Neural progenitor cell (in vitro differentiated cells): ENCODE data around the gene DEGS2. TPM values are rescaled to one million over a fixed set of nuclear protein-coding genes. Genes with fewer than 3 reads are reported as not detected.

Source experiments
- DNase-seq: peaks from one replicate; pipeline ENCODE4 v3.0.0-alpha.2; 2016; ENCODE audit warnings: low spot score
- H2AFZ ChIP-seq: fragments of 200-600 bp; sonication (generic); replicated peaks from 2 replicates; pipeline ENCODE4 v1.6.1; 2016; ENCODE audit warnings: antibody characterized with exemption
- H3F3A ChIP-seq: fragments of 200-600 bp; sonication (generic); 2 replicates; pipeline ENCODE4 v1.6.1; 2016; ENCODE audit warnings: antibody characterized with exemption, low read depth
- H3K27ac ChIP-seq: fragments of 200-600 bp; sonication (generic); 2 replicates; pipeline ENCODE4 v1.5.1; 2016; ENCODE audit warnings: mild to moderate bottlenecking
- H3K27me3 ChIP-seq: fragments of 200-600 bp; sonication (generic); 2 replicates; pipeline ENCODE4 v1.6.1; 2016; ENCODE audit warnings: mild to moderate bottlenecking, moderate library complexity
- H3K36me3 ChIP-seq: fragments of 200-600 bp; sonication (generic); 2 replicates; pipeline ENCODE4 v1.5.1; 2016
- H3K4me1 ChIP-seq: fragments of 200-600 bp; sonication (generic); 2 replicates; pipeline ENCODE4 v1.6.1; 2016; ENCODE audit warnings: mixed run types
- H3K4me2 ChIP-seq: fragments of 200-600 bp; sonication (generic); 2 replicates; pipeline ENCODE4 v1.6.1; 2016
- H3K4me3 ChIP-seq: fragments of 200-600 bp; sonication (generic); 2 replicates; pipeline ENCODE4 v1.5.1; 2016
- H3K79me2 ChIP-seq: fragments of 200-600 bp; sonication (generic); 2 replicates; pipeline ENCODE4 v1.6.1; 2016; ENCODE audit warnings: low read depth
- H3K9ac ChIP-seq: fragments of 200-600 bp; sonication (generic); 2 replicates; pipeline ENCODE4 v1.6.1; 2016
- H3K9me3 ChIP-seq: fragments of 200-600 bp; sonication (generic); 2 replicates; pipeline ENCODE4 v1.5.1; 2016; ENCODE audit warnings: low read depth
- H4K20me1 ChIP-seq: fragments of 200-600 bp; sonication (generic); 2 replicates; pipeline ENCODE4 v1.6.1; 2016; ENCODE audit warnings: low read depth
- H3K27ac Mint-ChIP-seq: 3 replicates; pipeline ENCODE4 v1.8.0; 2021; ENCODE audit warnings: mixed read lengths
- H3K27me3 Mint-ChIP-seq: 2 replicates; pipeline ENCODE4 v1.8.0; 2022; ENCODE audit warnings: low read depth, mild to moderate bottlenecking, inconsistent platforms, moderate library complexity, mixed read lengths; ENCODE audit not compliant: insufficient read depth
- H3K36me3 Mint-ChIP-seq: 3 replicates; pipeline ENCODE4 v1.8.0; 2021; ENCODE audit warnings: mixed read lengths
- H3K4me1 Mint-ChIP-seq: 3 replicates; pipeline ENCODE4 v1.8.0; 2021; ENCODE audit warnings: mixed read lengths
- H3K4me3 Mint-ChIP-seq: 3 replicates; pipeline ENCODE4 v1.8.0; 2021; ENCODE audit warnings: mild to moderate bottlenecking, moderate library complexity, mixed read lengths
- H3K9me3 Mint-ChIP-seq: 3 replicates; pipeline ENCODE4 v1.8.0; 2020; ENCODE audit warnings: mixed read lengths
- EZH2 ChIP-seq: fragments of 200-600 bp; sonication (generic); IDR thresholded peaks from 2 replicates; pipeline ENCODE4 v1.6.1; 2017; ENCODE audit warnings: antibody characterized with exemption, mild to moderate bottlenecking, moderate library complexity
- EZH2phosphoT487 ChIP-seq: fragments of 200-600 bp; sonication (generic); IDR thresholded peaks from 2 replicates; pipeline ENCODE4 v1.6.1; 2017; ENCODE audit warnings: antibody characterized with exemption
- total RNA-seq: library from RNA; depleted of rRNA; stranded (reverse); fragments of >200 nt; gene quantifications from 2 replicates; pipeline ENCODE4 v1.2.3, GENCODE V29; 2015; ENCODE audit warnings: low replicate concordance
- TF ChIP-seq, protein P1 (sequence below): fragments of 200-600 bp; sonication (generic); IDR thresholded peaks from 2 replicates; pipeline ENCODE4 v1.5.1; 2017; ENCODE audit warnings: antibody characterized with exemption, mild to moderate bottlenecking

The DEGS2 gene
- total RNA-seq, 1 donor from 2014 or later = not detected

DNA sequence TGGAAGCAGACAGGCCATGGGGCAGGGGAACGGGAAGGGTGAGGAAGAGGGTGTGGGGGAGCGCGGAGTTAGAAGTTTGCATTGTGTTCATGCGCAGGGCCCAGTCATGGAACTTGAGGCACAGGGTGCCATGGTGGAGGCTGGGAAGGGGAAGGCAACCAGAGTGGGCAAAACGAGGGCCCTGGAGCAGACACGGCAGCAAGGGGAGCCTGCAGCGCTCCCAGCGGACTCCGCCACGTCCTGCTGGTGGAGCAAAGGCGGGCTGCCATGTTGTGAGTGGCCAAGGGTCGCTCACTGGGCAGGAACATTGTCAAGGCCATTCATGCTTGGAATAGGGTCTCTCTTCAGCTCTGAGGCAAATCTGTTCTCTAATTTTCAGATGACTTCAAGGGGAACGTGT is 20.5 kb downstream of the DEGS2 start:
- TF ChIP-seq EZH2 (no peak), EZH2phosphoT487 (no peak)
- TF ChIP-seq, protein P1, sequence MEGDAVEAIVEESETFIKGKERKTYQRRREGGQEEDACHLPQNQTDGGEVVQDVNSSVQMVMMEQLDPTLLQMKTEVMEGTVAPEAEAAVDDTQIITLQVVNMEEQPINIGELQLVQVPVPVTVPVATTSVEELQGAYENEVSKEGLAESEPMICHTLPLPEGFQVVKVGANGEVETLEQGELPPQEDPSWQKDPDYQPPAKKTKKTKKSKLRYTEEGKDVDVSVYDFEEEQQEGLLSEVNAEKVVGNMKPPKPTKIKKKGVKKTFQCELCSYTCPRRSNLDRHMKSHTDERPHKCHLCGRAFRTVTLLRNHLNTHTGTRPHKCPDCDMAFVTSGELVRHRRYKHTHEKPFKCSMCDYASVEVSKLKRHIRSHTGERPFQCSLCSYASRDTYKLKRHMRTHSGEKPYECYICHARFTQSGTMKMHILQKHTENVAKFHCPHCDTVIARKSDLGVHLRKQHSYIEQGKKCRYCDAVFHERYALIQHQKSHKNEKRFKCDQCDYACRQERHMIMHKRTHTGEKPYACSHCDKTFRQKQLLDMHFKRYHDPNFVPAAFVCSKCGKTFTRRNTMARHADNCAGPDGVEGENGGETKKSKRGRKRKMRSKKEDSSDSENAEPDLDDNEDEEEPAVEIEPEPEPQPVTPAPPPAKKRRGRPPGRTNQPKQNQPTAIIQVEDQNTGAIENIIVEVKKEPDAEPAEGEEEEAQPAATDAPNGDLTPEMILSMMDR = no peak
- Mint-ChIP-seq H3K9me3 (no peaks in the 10 kb centered on the region), H3K27ac (no peak overlapping the region), H3K4me3 (no peak overlapping the region), H3K4me1 (peaks cover 14% of the 10 kb centered on the region), H3K36me3 (peaks cover 16% of the 10 kb centered on the region), H3K27me3 (peaks cover 7% of the 10 kb centered on the region)
- Histone ChIP-seq H3K9ac (no peak overlapping the region), H4K20me1 (no peaks in the 10 kb centered on the region), H3K27me3 (no peaks in the 10 kb centered on the region), H3K79me2 (no peaks in the 10 kb centered on the region), H3K27ac (no peak overlapping the region), H3K4me2 (no peak overlapping the region), H2AFZ (no peak overlapping the region), H3K9me3 (no peaks in the 10 kb centered on the region), H3K36me3 (no peaks in the 10 kb centered on the region), H3K4me1 (peaks cover 13% of the 10 kb centered on the region), H3F3A (peaks cover 13% of the 10 kb centered on the region), H3K4me3 (no peak overlapping the region)
- DNase-seq = no peak

DNA sequence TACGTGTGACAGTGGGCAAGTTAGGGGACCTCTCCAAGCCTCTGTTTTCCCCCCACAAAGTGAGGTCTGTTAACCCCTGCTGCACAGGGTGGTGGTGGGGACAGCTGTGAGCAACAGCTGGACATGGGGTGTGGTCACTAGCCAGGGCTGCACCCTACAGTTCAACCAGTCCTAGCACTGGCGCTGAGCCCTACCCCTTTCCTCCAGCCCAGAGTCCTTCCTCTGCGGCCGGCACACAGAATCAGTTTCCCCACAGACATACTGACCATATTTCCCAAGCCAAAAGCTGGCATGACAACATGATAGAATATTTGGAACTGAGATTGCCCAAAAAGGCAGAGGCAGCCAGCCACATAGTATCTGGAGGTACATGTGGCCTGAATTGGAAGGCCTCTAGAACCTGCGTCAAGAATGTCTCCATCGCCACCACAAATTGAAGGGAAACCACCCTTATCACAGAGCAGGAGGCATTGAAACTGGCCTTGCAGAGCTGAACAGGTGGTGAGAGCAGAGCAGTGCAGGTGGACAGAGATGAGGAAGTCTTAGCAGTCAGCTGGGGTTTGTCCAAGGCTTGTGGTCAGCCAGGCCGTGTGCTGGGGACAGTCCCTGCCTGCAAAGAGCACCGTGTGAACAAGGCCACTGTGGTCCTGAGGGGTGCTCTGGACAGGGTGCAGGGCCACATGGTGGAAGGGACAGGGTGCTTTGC is 21.2 kb downstream of the DEGS2 start:
- H3K9me3 Mint-ChIP-seq = no peaks in the 10 kb centered on the region
- Histone ChIP-seq H3K9me3 (no peaks in the 10 kb centered on the region), H3F3A (peaks cover 13% of the 10 kb centered on the region), H3K4me1 (peaks cover 13% of the 10 kb centered on the region), H4K20me1 (no peaks in the 10 kb centered on the region), H3K4me2 (no peak overlapping the region), H3K79me2 (no peaks in the 10 kb centered on the region), H3K9ac (no peak overlapping the region), H3K27ac (no peak overlapping the region), H2AFZ (no peak overlapping the region), H3K4me3 (no peak overlapping the region), H3K36me3 (no peaks in the 10 kb centered on the region), H3K27me3 (no peaks in the 10 kb centered on the region)
- peaks cover 21% of the 10 kb centered on the region for H3K36me3 Mint-ChIP-seq
- DNase-seq = no peak
- no peak overlapping the region for H3K27ac Mint-ChIP-seq
- H3K27me3 Mint-ChIP-seq = peaks cover 7% of the 10 kb centered on the region
- no peak for TF ChIP-seq EZH2phosphoT487
- no peak for TF ChIP-seq EZH2
- TF ChIP-seq, protein P1 = no peak
- peaks cover 14% of the 10 kb centered on the region for H3K4me1 Mint-ChIP-seq
- no peak overlapping the region for H3K4me3 Mint-ChIP-seq

DNA sequence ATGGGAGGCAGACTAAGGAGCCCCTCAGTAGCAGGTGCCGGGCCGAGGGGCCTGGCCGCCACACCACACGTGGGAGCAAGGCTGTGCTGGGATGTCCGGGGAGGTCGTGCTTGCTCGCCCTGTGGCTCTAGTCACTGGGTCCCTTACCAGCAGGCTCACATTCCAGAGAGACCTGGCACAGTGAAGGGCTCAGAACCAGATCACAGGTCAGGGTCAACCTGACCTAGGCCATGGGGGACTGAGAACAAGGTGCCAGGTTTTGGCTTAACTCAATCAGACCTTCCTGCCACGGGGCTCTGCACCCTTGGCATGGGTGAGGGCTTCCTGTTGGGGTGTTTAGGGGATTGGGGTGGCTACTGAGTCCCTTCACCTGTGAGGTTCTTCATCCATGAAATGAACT is 22.3 kb downstream of the DEGS2 start:
- Histone ChIP-seq H4K20me1 (no peaks in the 10 kb centered on the region), H3K27me3 (no peaks in the 10 kb centered on the region)

More for the DNA sequence above, 22.3 kb downstream of the DEGS2 start:
- Histone ChIP-seq H3K4me3 (no peak overlapping the region), H3F3A (peaks cover 13% of the 10 kb centered on the region), H3K79me2 (no peaks in the 10 kb centered on the region), H3K9me3 (no peaks in the 10 kb centered on the region), H2AFZ (no peak overlapping the region), H3K9ac (no peak overlapping the region), H3K27ac (no peak overlapping the region), H3K36me3 (no peaks in the 10 kb centered on the region), H3K4me1 (peaks cover 13% of the 10 kb centered on the region), H3K4me2 (no peak overlapping the region)
- Mint-ChIP-seq H3K4me1 (peaks cover 14% of the 10 kb centered on the region), H3K27ac (no peak overlapping the region), H3K36me3 (peaks cover 21% of the 10 kb centered on the region), H3K27me3 (peaks cover 6% of the 10 kb centered on the region), H3K9me3 (no peaks in the 10 kb centered on the region), H3K4me3 (no peak overlapping the region)
- DNase-seq = no peak
- TF ChIP-seq, protein P1 = no peak
- TF ChIP-seq EZH2phosphoT487 (no peak), EZH2 (no peak)
